SU-DHL-6 (cell line): ENCODE measurements around the gene TSPAN8.

Experiments
- EZH2phosphoT487 ChIP-seq: fragments of 200-600 bp; sonication (generic), shearing (Covaris generic); conservative IDR thresholded peaks from 2 replicates; pipeline ENCODE4 v1.6.1; 2018; ENCODE audit warnings: mild to moderate bottlenecking, antibody characterized with exemption, low read length, moderate library complexity, mixed read lengths
- TF ChIP-seq, protein P1 (sequence below): fragments of 200-600 bp; sonication (generic); IDR thresholded peaks from one replicate; pipeline ENCODE4 v1.5.1; 2017; ENCODE audit warnings: antibody characterized with exemption, mild to moderate bottlenecking, low read length, moderate library complexity; ENCODE audit not compliant: insufficient read depth, poor library complexity, severe bottlenecking

DNA sequence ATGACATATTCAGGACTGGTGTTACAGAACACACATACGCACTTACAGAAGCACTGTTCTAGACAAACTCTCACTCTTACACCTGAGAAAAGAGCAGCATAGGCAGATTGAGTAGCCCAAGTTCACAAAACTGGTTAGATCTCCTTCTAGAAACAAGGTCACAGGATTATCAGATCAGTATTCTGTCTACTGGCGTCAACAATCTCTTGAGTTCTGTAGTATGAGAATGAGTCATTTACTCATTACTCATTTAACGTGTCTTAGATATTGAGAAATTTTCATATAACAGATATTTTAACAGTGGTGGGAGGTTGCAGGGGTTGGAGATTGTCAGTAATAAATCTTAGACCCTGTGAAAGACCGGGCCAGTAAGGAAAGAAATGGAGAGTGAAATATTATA is 2.8 kb upstream of the TSPAN8 start:
- TF ChIP-seq, protein P1, sequence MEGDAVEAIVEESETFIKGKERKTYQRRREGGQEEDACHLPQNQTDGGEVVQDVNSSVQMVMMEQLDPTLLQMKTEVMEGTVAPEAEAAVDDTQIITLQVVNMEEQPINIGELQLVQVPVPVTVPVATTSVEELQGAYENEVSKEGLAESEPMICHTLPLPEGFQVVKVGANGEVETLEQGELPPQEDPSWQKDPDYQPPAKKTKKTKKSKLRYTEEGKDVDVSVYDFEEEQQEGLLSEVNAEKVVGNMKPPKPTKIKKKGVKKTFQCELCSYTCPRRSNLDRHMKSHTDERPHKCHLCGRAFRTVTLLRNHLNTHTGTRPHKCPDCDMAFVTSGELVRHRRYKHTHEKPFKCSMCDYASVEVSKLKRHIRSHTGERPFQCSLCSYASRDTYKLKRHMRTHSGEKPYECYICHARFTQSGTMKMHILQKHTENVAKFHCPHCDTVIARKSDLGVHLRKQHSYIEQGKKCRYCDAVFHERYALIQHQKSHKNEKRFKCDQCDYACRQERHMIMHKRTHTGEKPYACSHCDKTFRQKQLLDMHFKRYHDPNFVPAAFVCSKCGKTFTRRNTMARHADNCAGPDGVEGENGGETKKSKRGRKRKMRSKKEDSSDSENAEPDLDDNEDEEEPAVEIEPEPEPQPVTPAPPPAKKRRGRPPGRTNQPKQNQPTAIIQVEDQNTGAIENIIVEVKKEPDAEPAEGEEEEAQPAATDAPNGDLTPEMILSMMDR, result no peak
- no peak for TF ChIP-seq EZH2phosphoT487
